Measurements from ENCODE around the gene DHDH.
"Not testable (repeated sequence)": the region's sequence is repeated elsewhere in the genome, so short reads cannot be mapped to it uniquely, and the experiment has no call there.

The DHDH gene

DNA sequence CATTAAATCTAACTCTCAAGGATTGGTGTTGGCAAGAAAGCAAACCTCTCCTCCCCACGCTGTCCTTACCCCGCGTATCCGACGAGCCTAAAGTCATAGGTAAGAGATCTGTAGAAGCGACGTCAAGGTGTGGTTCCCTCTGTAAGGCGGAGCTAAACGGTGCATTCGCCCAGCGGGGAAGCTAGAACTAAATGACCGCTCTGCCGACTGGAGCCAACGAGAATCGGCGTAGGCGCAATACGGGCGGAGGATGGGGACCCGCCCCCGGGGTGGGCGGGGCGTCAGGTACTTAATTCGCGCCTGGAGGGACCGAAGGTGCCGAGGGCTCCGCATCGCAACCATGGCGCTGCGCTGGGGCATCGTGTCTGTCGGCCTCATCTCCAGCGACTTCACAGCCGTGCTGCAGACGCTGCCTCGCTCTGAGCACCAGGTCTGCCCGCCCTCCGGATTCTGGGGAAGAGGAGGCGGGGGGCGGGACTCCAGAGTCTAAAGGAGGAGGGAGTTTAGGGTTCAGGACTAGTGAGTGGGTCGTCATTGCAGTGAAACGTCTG, at the start of gene DHDH:
Gene DHDH, plus strand, starts transcription at position 318 of the 551 bp plus-strand sequence. Its CDS starts 23 bp downstream, at position 341.
- FAIRE-seq: no peak

GRCh38 chr19:48883726-48884125, 49.8 kb upstream of the DHDH start:
- FAIRE-seq: no peak

DNA sequence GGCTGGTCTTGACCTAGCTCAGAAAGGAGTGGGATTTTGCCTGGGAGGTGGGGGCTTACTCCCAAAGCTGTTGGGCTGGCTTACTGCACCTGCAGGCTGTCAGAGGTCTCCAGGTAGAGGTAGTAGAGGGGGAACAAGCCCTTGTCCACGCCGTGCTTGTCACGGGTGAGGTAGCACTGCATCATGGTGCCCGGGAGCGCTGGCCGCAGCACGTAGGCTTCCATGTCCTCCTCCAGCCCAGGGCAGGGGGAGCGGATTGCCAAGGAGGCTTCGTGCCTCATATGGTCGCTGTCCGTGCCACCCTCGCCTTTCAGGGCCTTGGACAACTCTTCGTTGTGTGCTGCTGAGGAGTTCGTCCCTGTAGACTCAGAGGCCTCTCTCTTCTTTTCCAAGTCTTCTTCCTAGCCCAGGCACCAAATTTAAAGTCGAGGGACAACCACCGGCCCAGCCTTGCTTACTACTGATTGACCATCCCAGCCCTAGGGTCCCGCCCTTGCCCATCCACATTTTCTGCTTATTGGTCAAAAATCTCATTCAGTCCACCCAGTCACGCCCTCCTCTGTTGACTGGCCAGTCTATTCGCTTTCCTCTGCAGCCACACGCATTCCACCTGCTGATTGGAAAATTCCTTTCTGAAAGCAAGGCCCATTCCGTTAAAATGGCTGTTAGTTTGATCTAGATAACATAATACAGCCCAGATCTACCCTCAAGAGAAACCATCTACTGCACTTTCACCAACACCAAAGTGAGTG, 45.5 kb upstream of the DHDH start:
- no peak for FAIRE-seq

DNA sequence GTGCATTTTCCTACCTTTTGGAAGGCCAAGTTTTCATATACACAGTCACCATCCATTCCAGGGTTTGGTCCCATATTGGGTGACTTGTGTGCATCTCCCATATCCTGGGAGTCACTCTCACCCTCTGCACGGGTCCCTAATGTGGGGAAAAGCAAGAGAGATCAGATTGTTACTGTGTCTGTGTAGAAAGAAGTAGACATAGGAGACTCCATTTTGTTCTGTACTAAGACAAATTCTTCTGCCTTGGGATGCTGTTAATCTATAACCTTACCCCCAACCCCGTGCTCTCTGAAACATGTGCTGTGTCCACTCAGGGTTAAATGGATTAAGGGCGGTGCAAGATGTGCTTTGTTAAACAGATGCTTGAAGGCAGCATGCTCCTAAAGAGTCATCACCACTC, 44.0 kb upstream of the DHDH start:
- not testable (repeated sequence) for FAIRE-seq

DNA sequence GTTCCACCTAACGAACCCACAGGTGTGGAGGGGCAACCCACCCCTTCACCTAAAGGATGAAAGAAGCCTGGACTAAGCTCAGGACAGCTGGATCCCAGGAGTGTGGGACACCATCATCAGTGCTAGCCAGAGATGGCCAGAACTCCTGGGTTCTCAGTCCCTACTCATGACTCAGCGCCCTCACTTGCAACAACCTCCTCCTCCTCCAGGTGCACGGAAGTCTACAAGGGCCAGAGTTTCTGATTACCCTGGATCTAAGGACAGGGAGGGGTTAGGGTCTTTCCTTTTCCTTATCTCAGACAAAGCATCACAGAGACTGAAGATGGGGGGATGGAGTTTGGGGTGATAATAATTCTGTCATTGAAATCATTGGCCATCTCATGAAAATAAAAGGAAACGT, 42.9 kb upstream of the DHDH start:
- no peak for FAIRE-seq

DNA sequence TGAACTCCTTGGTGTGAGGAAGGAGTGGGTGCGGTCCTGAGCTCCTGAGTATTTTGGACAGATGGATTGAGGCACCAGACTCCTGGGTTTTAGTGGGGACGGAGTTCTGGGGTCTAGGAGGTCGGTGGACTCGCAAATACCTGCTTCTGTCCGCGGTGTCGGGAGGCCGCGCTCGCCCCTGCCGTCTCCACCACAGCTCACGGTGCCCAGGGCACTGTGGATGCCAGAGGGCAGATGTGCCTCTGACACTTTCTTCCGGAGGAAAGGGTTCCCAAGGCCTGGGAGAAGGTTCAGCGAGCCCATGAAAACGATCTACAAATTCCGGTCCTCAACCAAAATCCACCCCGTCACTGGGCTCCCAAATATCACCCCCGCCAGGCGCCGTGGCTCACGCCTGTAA, 38.3 kb upstream of the DHDH start:
- FAIRE-seq: no peak

- FAIRE-seq: no peak
Measured at GRCh38 chr19:48896191-48896720, 37.2 kb upstream of the DHDH start.

GRCh38 chr19:48897181-48897580, 36.3 kb upstream of the DHDH start:
- no peak for FAIRE-seq

DNA sequence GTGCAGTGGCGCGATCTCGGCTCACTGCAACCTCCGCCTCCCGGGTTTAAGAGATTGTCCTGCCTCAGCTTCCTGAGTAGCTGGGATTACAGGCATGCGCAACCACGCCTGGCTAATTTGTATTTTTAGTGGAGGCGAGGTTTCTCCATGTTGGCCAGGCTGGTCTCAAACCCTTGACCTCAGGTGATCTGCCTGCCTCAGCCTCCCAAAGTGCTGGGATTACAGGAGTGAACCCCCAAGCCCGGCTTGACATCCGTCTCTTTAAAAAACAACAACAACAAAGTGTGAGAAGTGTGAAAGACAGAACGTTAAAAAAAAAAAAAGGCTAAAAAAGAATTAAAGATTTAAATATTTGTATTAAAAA, 34.1 kb upstream of the DHDH start:
- not testable (repeated sequence) for FAIRE-seq

DNA sequence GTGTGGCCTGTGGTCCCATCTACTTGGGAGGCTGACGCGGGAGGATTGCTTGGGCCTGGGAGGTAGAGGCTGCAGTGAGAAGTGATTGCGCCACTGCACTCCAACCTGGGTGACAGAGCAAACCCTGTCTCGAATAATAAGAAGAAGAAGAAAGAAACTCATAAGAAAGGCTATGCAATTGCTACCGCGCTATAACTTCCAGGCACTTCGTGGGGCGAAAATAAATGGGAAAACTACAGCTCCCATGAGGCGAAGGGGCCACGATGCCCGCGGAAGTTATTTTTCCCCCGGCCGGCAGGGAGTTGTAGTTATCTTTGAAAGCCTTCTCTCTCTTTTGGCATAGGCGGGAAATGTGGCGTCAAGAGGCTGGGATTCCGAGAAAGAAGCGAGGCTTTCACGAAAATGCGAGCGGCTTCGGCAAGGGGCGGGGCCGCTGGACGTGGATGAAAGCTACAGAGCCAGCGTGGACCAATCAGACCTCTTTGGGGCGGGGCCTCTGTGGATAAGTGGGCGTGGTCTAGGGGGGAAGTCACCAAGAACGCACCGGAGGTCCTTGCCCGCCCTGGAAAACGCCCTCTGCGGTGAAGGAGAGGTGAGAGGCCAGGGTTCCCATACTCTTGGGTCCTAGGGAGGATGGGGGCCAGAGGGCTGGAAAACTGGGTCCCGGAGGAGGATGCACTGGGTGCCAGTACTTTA, 33.6 kb upstream of the DHDH start, which contains the start of gene NUCB1:
Gene NUCB1, plus strand, starts transcription at position 532 of the 696 bp plus-strand sequence. CDS start 485 bp downstream, outside the sequence.
- peak; percentile 99 for FAIRE-seq

GRCh38 chr19:48900477-48901406, 32.8 kb upstream of the DHDH start:
- peak; percentile 47 for FAIRE-seq

DNA sequence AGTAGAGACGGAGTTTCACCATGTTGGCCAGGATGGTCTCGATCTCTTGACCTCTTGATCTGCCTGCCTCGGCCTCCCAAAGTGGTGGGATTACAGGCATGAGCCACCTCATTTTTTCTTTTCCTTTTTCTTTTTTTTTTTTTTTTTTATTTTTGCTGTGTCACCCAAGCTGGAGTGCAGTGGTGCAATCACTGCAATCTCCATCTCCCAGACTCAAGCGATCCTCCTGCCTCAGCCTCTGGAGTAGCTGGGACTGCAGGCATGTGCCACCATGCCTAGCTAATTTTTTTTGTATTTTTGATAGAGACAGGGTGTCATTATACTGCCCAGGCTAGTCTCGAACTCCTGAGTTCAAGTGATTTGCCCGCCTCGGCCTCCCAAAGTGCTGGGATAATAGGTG, 31.2 kb upstream of the DHDH start:
- FAIRE-seq: not testable (repeated sequence)

GRCh38 chr19:48903788-48904187, 29.7 kb upstream of the DHDH start:
- FAIRE-seq: not testable (repeated sequence)

GRCh38 chr19:48905664-48906063, 27.8 kb upstream of the DHDH start:
- FAIRE-seq: no peak

DNA sequence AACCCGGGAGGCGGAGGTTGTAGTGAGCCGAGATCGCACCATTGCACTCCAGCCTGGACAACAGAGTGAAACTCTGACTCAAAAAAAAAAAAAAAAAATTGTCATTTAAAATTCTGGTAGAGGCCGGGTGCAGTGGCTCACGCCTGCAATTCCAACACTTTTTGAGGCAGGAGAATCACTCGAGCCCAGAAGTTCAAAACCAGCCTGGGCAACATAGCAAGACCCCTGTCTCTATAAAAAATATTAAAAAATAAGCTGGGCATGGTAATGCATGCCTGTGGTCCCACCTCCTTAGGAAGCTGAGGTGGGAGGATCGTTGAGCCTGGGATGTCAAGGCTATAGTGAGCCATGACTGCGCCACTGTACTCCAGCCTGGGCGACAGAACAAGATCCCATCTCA, 27.2 kb upstream of the DHDH start:
- no peak for FAIRE-seq

- no peak for FAIRE-seq
Measured at GRCh38 chr19:48907671-48908070, 25.8 kb upstream of the DHDH start.

GRCh38 chr19:48909424-48910077, 23.9 kb upstream of the DHDH start:
- not testable (repeated sequence) for FAIRE-seq

DNA sequence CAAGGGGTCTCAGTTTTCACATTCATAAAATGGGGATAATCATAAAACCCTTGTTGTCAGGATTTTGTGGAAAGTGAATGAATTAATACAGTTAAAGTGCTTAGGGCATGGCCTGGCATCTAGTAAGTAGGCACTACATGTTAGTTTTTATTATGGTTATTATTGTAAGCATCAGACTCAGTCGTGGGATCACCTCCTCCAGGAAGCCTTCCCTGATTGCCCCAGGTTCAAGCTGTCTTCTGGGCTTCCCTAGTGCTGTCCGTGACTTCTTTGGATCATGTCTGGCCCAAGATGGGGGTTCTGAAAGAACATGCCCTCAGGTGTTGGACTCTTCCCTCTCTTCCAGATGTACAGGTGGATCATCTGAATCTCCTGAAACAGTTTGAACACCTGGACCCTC, 22.7 kb upstream of the DHDH start:
- no peak for FAIRE-seq

DNA sequence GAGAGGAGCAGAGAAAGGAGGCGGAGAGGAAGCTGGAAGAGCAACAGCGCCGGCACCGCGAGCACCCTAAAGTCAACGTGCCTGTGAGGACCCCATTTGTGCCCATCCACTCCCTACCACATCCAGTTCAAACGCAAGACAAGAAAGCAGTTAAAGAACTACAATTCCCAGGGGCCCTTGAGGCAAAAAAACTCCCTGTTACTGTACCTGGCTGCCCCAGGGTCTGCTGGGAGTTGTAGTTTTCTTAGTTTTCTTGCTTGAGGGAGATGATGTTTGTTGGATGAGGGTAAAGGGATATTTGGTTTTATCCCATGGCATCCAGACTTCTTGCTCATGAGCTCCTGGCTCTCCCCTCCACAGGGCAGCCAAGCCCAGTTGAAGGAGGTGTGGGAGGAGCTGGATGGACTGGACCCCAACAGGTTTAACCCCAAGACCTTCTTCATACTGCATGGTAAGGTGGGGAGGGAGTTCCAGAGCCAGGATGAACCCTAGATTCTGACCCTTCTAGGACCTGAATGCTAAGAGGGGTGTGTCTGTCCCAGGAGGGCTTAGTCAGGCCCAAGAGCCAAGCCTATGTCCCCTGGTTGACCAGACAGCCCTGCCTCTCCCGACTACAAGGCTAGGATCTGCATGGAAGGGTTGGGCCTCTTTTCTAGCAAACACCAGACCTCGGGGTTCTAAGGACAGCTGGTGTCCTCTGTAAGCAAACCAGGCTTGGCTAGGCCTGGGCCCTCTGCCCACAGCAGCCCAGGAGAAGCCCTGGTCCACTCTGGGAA, 20.2 kb upstream of the DHDH start:
- no peak for FAIRE-seq

DNA sequence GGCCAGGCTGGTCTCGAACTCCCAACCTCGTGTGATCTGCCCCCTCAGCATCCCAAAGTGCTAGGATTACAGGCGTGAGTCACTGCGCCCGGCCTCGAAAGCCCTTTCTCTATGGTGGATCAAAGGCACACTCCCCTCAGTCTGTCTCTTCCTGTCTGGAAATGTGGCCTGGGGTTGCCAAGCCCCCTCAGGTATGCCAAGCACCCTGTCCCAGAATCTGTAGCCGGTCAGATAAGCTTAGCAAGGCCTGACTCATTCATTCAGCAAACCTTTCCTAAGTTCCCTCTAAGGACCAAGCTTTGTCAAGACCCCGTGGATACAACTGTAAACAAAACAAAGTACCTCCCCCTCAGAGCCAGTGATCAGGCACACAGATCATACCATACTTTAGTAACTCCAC, 19.3 kb upstream of the DHDH start:
- no peak for FAIRE-seq

- FAIRE-seq: no peak
Measured at GRCh38 chr19:48915757-48916156, 17.7 kb upstream of the DHDH start.
